ENCODE data around the gene HIKESHI. TPM values are rescaled to one million over a fixed set of nuclear protein-coding genes. Genes with fewer than 3 reads are reported as not detected.

The HIKESHI gene
- total and polyA plus RNA-seq, 2 of the 8 experiments (the other 6 are each of a cell fraction or from before 2014, with no cell fraction given), result 65.4 to 90.2 TPM

GRCh38 chr11:86294026-86294425, 8.0 kb upstream of the HIKESHI start (continued):
- no peak for TF ChIP-seq BCL11A (IDR thresholded peaks at IDR 0.05; ENCODE audit: low read depth in 2 of 2, low read length in 2 of 2)
